Fibroblast of pulmonary artery (primary cell): ENCODE measurements around the gene CACNA1B.

Experiments used
- DNase-seq: peaks from one replicate; pipeline ENCODE4 v3.0.0-alpha.2; 2010; ENCODE audit warnings: low read depth
- H3K4me3 ChIP-seq: replicated peaks from 2 replicates; pipeline ENCODE4 v1.5.1; 2011; ENCODE audit warnings: low read depth, mild to moderate bottlenecking, control low read depth, low read length, moderate library complexity
- TF ChIP-seq, protein P1 (sequence below): IDR thresholded peaks from 2 replicates; pipeline ENCODE4 v1.5.1; 2011; ENCODE audit warnings: mild to moderate bottlenecking, control low read depth, low read length, inconsistent platforms; ENCODE audit errors: missing control alignments

The CACNA1B gene

GRCh38 chr9:137833721-137834613 lies 43.6 kb upstream of the CACNA1B start:
- no peak overlapping the region for H3K4me3 ChIP-seq
- DNase-seq: no peak
- TF ChIP-seq, protein P1, sequence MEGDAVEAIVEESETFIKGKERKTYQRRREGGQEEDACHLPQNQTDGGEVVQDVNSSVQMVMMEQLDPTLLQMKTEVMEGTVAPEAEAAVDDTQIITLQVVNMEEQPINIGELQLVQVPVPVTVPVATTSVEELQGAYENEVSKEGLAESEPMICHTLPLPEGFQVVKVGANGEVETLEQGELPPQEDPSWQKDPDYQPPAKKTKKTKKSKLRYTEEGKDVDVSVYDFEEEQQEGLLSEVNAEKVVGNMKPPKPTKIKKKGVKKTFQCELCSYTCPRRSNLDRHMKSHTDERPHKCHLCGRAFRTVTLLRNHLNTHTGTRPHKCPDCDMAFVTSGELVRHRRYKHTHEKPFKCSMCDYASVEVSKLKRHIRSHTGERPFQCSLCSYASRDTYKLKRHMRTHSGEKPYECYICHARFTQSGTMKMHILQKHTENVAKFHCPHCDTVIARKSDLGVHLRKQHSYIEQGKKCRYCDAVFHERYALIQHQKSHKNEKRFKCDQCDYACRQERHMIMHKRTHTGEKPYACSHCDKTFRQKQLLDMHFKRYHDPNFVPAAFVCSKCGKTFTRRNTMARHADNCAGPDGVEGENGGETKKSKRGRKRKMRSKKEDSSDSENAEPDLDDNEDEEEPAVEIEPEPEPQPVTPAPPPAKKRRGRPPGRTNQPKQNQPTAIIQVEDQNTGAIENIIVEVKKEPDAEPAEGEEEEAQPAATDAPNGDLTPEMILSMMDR: no peak

DNA sequence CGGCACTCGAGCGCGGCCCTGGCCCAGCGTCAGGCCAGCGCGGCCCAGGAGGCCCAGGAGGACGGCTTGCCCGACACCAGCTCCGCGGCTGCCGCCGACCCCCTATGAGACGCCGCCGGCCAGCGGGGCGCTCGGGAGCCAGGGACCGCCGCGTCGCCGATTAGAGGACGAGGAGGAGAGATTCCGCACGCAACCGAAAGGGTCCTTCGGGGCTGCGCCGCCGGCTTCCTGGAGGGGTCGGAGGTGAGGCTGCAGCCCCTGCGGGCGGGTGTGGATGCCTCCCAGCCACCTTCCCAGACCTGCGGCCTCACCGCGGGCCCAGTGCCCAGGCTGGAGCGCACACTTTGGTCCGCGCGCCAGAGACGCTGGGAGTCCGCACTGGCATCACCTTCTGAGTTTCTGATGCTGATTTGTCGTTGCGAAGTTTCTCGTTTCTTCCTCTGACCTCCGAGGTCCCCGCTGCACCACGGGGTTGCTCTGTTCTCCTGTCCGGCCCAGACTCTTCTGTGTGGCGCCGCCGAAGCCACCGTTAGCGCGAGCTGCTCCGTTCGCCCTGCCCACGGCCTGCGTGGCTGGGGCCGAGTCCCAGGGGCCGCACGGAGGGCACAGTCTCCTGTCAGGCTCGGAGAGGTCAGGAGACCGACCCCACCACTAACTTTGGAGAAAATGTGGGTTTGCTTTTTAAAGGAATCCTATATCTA lies 42.6 kb upstream of the CACNA1B start:
- TF ChIP-seq, protein P1: no peak
- no peak overlapping the region for H3K4me3 ChIP-seq
- DNase-seq: no peak

DNA sequence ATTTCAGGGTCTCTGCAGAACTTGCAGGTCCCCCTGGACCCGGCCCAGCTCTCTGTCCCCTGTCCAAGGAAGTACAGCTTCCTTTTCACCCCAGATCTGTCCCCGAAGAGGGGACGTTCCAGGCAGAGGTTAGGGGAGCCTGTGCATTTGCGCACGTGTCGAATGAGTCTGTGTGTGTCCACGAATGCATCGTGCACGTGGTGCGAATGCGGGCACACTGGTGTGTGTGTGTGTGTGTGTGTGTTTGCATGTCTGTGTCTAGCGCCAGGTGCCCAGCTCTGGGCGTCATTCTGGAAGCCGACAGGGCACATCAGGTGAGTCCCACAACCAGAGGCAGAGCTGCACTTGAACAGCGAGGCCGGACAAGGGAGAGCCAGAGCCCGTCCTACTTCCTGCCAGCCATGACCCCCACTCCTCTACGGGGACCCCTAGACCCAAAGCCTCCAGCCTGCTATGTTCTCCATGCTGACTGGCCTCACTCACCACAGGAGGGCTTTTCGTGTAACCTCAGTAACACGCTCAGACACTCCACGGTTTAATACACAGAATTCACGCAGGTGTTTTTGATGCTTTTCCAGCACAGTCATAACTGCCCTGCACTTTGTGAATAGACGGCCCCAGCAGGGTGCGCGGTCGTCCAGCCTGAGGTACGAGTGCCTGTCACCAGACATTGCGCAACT lies 41.3 kb upstream of the CACNA1B start:
- TF ChIP-seq, protein P1: no peak

DNA sequence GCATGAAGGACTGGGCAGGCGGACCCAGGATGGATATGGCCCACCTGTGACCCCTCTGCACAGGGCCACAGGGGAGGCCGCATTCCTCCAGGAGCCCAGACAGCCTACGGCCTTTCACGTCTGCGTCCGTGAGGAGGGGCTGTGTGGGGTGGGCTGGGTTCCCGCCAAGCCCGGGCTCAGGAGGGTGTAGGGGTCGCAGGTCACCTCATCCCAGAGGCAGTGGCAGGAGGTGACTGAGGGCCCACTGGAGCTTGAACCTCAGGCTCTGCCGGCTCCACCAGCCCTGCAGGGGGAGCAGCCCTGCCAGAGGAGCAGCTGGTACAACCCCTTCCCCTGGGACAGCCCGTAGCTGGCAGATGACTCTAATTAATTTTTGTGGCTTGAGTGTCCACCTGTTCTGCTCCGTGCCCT lies 40.7 kb upstream of the CACNA1B start:
- TF ChIP-seq, protein P1: no peak
- H3K4me3 ChIP-seq: no peak overlapping the region
- DNase-seq: no peak

More for the DNA sequence above, 41.3 kb upstream of the CACNA1B start:
- DNase-seq: no peak
- no peak overlapping the region for H3K4me3 ChIP-seq

GRCh38 chr9:137837345-137838278 lies 40.0 kb upstream of the CACNA1B start:
- TF ChIP-seq, protein P1: no peak
- no peak for DNase-seq
- H3K4me3 ChIP-seq: no peak overlapping the region

DNA sequence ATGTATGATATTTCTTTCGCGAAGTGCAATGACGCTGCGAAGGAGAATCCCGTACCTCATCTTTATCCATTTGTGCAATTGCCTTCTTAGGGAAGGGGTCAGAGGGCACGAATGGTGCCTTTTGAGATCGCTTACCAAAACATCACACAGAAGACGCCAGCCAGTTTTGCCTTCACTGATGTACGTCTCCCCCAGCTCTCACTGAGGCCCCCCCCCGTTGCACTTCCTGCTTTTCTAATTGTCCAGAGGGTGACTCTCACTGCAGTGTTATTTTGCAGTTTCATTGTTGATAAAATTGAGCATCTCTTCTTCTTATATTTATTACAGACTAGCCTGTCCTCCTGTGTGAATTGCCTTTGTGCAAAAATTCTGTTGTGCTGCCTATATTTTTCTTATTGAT lies 39.0 kb upstream of the CACNA1B start:
- TF ChIP-seq, protein P1: no peak
- H3K4me3 ChIP-seq: no peak overlapping the region
- no peak for DNase-seq
